Coronary artery (tissue), 2 donors: ENCODE measurements around the gene CCNO.

Experiments
- DNase-seq: peaks from one replicate; pipeline ENCODE4 v3.0.0-alpha.2; 2017; ENCODE audit warnings: low spot score
- H3K27ac ChIP-seq, 2 donors: fragments of 200-600 bp; sonication (generic); one replicate each; pipeline ENCODE4 v1.5.1; 2016 to 2019
- H3K4me3 ChIP-seq: fragments of 200-600 bp; sonication (generic); 2 replicates; pipeline ENCODE4 v1.5.1; 2016; ENCODE audit warnings: mild to moderate bottlenecking, moderate library complexity
- CTCF ChIP-seq: fragments of 200-600 bp; sonication (generic); IDR thresholded peaks from one replicate; pipeline ENCODE4 v1.5.1; 2019; ENCODE audit warnings: antibody characterized with exemption

The CCNO gene

GRCh38 chr5:55236800-55237199 lies 3.4 kb upstream of the CCNO start:
- Histone ChIP-seq H3K27ac (no peak overlapping the region), H3K4me3 (no peak overlapping the region)
- TF ChIP-seq CTCF, result no peak
- no peak for DNase-seq

GRCh38 chr5:55234121-55234700 lies 803 bp upstream of the CCNO start:
- no peak for TF ChIP-seq CTCF
- no peak overlapping the region for H3K27ac ChIP-seq
- H3K4me3 ChIP-seq, result peak overlapping the region; percentile 75
- DNase-seq, result no peak

- TF ChIP-seq CTCF, result no peak
- Histone ChIP-seq H3K27ac (peak overlapping the region in 1 of 2 donors; percentile 58), H3K4me3 (peak overlapping the region; percentile 75)
- no peak for DNase-seq
These were observed 980 bp downstream of the CCNO start for GRCh38 chr5:55232271-55232984.

GRCh38 chr5:55231919-55232270 lies 1.5 kb downstream of the CCNO start:
- H3K4me3 ChIP-seq, result peak overlapping the region; percentile 75
- no peak for DNase-seq
- no peak for TF ChIP-seq CTCF
- no peak overlapping the region for H3K27ac ChIP-seq

DNA sequence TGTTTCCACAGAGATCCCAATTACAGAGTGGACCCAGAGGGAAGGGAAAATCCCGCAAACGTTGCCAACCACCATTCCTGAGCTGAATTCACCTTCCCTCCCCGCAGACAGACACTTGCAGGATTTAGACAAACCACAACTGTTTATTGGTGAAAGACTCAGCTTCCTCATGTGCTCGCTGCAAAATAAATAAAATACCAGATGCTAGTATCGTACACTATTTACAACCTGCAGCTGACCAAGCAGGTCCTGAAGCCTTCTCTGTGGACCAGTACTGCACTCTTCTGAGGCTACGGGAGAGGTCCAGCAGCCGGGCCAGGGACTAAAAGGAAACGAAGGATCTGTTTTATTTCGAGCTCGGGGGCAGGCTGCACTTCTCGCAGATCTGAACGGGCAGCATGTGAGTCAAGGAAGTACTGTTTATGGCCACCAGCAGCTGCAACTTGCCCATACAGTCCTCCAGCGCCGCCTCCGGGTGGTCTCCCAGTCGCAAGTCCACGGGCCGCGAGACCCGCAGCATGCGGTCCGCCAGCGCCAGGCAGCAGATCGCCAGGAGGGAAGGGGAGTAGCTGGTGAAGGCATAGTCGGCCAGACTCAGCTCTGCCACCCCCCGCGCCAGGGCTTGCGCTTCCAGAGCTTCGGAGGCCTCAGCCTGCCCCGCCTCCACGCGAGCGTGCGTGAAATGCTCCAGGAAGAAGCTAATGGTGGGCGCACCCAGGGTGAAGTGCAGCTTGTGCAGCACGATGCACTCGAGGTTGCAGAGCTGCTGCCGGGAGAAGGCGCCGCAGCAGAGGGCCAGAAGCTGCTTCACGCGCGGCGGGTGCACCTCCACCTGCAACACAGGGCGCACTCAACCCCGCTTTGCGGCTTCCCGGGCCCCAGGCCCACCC lies 2.1 kb downstream of the CCNO start:
- Histone ChIP-seq H3K4me3 (peak overlapping the region; percentile 75), H3K27ac (no peak overlapping the region)
- no peak for TF ChIP-seq CTCF
- DNase-seq, result no peak

GRCh38 chr5:55230086-55230629 lies 3.2 kb downstream of the CCNO start:
- Histone ChIP-seq H3K4me3 (no peak overlapping the region), H3K27ac (no peak overlapping the region)
- DNase-seq, result no peak
- TF ChIP-seq CTCF, result no peak
